ENCODE results near the gene VPS4B.
A peak's percentile ranks its signal among the peaks of the same experiment; 100 is the strongest.
"Not testable (repeated sequence)": the region's sequence is repeated elsewhere in the genome, so short reads cannot be mapped to it uniquely, and the experiment has no call there.

VPS4B gene

GRCh38 chr18:63422087-63422863 lies at the start of gene VPS4B:
Gene VPS4B, minus strand, starts transcription at chr18:63422476. Its CDS starts 217 bp downstream, at chr18:63422259.
- peak; percentile 99 to 100 for DNase-seq (ENCODE audit: low read depth in 2 of 2)

- no peak for DNase-seq (ENCODE audit: low read depth in 2 of 2)
Observed at GRCh38 chr18:63470751-63471150, 48.5 kb upstream of the VPS4B start.

- DNase-seq (ENCODE audit: low read depth in 2 of 2) = no peak
Observed at GRCh38 chr18:63468575-63468974, 46.3 kb upstream of the VPS4B start.

GRCh38 chr18:63467699-63468098 lies 45.4 kb upstream of the VPS4B start:
- no peak for DNase-seq (ENCODE audit: low read depth in 2 of 2)

GRCh38 chr18:63465059-63465458 lies 42.8 kb upstream of the VPS4B start:
- no peak for DNase-seq (ENCODE audit: low read depth in 2 of 2)

GRCh38 chr18:63464434-63464833 lies 42.2 kb upstream of the VPS4B start:
- DNase-seq (ENCODE audit: low read depth in 2 of 2) = no peak

- DNase-seq (ENCODE audit: low read depth in 2 of 2) = no peak
Observed at GRCh38 chr18:63460414-63460813, 38.1 kb upstream of the VPS4B start.

GRCh38 chr18:63457977-63458376 lies 35.7 kb upstream of the VPS4B start:
- DNase-seq (ENCODE audit: low read depth in 2 of 2) = no peak

GRCh38 chr18:63454497-63454896 lies 32.2 kb upstream of the VPS4B start:
- no peak for DNase-seq (ENCODE audit: low read depth in 2 of 2)

- not testable (repeated sequence) for DNase-seq (ENCODE audit: low read depth in 2 of 2)
Observed at GRCh38 chr18:63452751-63453150, 30.5 kb upstream of the VPS4B start.

- DNase-seq (ENCODE audit: low read depth in 2 of 2) = no peak
Observed at GRCh38 chr18:63451799-63452660, 29.8 kb upstream of the VPS4B start.

- DNase-seq (ENCODE audit: low read depth in 2 of 2) = no peak
Observed at GRCh38 chr18:63449426-63449825, 27.1 kb upstream of the VPS4B start.

- no peak for DNase-seq (ENCODE audit: low read depth in 2 of 2)
Observed at GRCh38 chr18:63447066-63447465, 24.8 kb upstream of the VPS4B start.

- no peak for DNase-seq (ENCODE audit: low read depth in 2 of 2)
Observed at GRCh38 chr18:63446266-63446665, 24.0 kb upstream of the VPS4B start.

- no peak for DNase-seq (ENCODE audit: low read depth in 2 of 2)
Observed at GRCh38 chr18:63445037-63445436, 22.8 kb upstream of the VPS4B start.

GRCh38 chr18:63444580-63444979 lies 22.3 kb upstream of the VPS4B start:
- DNase-seq (ENCODE audit: low read depth in 2 of 2) = no peak

- DNase-seq (ENCODE audit: low read depth in 2 of 2) = no peak
Observed at GRCh38 chr18:63443829-63444228, 21.6 kb upstream of the VPS4B start.

GRCh38 chr18:63440881-63441280 lies 18.6 kb upstream of the VPS4B start:
- no peak for DNase-seq (ENCODE audit: low read depth in 2 of 2)

GRCh38 chr18:63440219-63440618 lies 17.9 kb upstream of the VPS4B start:
- DNase-seq (ENCODE audit: low read depth in 2 of 2) = no peak

GRCh38 chr18:63439334-63439733 lies 17.1 kb upstream of the VPS4B start:
- peak in 1 of 2 donors; percentile 8 for DNase-seq (ENCODE audit: low read depth in 2 of 2)

- no peak for DNase-seq (ENCODE audit: low read depth in 2 of 2)
Observed at GRCh38 chr18:63438181-63438580, 15.9 kb upstream of the VPS4B start.

- DNase-seq (ENCODE audit: low read depth in 2 of 2) = no peak
Observed at GRCh38 chr18:63433334-63433866, 11.1 kb upstream of the VPS4B start.

GRCh38 chr18:63431180-63431579 lies 8.9 kb upstream of the VPS4B start:
- DNase-seq (ENCODE audit: low read depth in 2 of 2) = no peak

All from stimulated activated CD8-positive, alpha-beta memory T cell treated with anti-CD3 and anti-CD28 coated beads, Interleukin-15, amount 100 ng/mL, for 4 hours (primary cell).